ENCODE data around the gene TPGS1.

- TF ChIP-seq CTCF (conservative IDR thresholded peaks at IDR 0.05): no peak
- no peak for TF ChIP-seq EZH2 (IDR thresholded peaks at IDR 0.05; ENCODE audit: low read depth)
Measured at GRCh38 chr19:531009-531752, 23.9 kb downstream of the TPGS1 start.

All from PC-9 (cell line).